Cardiac fibroblast (primary cell): ENCODE measurements around the gene DHRS13.

ENCODE experiments used
- DNase-seq, 2 donors: peaks; one replicate each; pipeline versions ENCODE4 v3.0.0 to v3.0.0-alpha.2; 2010; ENCODE audit warnings: low read depth in 2 of 2
- H3K4me3 ChIP-seq, 2 donors: replicated peaks in 1 of 2; 1 replicate in 1 of 2; 2 replicates in 1 of 2; pipeline ENCODE4 v1.5.1; 2011; ENCODE audit warnings: low read depth in 2 of 2, low read length in 2 of 2, mild to moderate bottlenecking in 2 of 2, moderate library complexity in 1 of 2
- CTCF ChIP-seq: IDR thresholded peaks from one replicate; pipeline ENCODE4 v1.5.1; 2011; ENCODE audit warnings: low read depth, mild to moderate bottlenecking, low read length, inconsistent platforms

The DHRS13 gene

DNA sequence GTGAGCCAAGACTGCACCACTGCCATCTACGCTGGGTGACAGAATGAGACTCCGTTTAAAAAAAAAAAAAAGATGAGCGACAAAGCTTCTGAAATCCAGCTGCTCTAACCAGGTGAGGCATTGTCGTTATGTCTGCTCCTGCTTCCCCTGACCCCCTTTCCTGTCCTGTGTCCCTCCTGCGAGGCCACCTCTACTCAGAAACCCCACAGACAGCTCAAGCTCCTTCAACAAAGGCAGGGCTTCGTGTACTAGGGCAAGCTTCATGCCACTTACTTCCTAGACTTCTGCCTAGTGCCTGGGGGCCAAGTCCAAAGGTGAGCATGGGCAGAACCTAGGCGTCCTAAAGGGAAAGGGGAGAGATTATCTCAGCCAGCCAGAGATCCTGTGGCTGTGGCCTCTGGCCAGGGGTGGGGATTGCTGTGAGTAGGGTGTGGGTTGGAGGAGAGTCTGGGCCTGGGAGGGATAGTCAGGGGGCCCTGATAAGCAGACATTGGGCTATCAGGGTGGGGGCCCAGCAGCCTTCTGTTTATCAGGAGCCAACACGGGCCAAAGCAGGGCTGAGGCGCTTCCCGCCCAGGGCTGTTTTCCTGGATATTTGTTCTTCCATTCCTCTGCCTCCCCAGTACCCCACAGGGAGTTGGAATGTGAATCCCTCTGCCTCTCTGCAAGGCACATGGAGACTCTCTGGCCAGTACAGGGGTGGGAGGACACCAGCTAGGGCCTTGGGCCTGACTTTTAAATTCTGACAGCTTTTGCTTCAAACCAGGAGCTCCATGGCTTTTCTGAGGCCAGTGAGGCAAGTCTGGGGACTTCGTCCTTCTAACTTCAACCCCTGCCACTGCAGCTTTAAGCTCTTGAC, 37.7 kb downstream of the DHRS13 start:
- DNase-seq: no peak
- TF ChIP-seq CTCF: no peak

GRCh38 chr17:28863953-28864352, 38.9 kb downstream of the DHRS13 start:
- no peak overlapping the region for H3K4me3 ChIP-seq
- TF ChIP-seq CTCF: no peak
- no peak for DNase-seq

More for the DNA sequence above, 37.7 kb downstream of the DHRS13 start:
- no peak overlapping the region for H3K4me3 ChIP-seq

DNA sequence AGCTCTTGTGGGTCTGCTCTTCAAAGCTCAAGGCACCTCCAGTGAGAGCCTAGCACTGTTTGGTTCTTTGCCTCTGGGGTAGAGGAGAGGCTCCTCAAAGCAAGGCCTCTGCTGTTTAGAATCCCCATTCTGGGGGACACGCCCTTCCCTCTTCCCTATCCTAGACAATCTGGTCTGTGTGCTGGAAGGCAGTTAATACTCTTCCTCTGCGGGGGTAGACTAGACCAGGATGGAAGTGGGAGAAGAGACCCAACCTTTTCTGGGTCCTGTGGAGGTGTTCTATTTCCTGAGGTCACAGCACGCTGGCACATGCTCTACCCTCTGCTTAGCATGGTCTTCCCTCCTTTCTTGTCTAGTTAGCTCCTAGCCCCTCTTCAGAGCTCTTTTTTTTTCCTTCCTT, 40.3 kb downstream of the DHRS13 start:
- DNase-seq: no peak
- TF ChIP-seq CTCF: no peak
- H3K4me3 ChIP-seq: no peak overlapping the region

- DNase-seq: no peak
- no peak for TF ChIP-seq CTCF
- H3K4me3 ChIP-seq: no peak overlapping the region
Measured at GRCh38 chr17:28861393-28862203, 41.3 kb downstream of the DHRS13 start.

GRCh38 chr17:28860363-28860808, 42.5 kb downstream of the DHRS13 start:
- TF ChIP-seq CTCF: no peak

DNA sequence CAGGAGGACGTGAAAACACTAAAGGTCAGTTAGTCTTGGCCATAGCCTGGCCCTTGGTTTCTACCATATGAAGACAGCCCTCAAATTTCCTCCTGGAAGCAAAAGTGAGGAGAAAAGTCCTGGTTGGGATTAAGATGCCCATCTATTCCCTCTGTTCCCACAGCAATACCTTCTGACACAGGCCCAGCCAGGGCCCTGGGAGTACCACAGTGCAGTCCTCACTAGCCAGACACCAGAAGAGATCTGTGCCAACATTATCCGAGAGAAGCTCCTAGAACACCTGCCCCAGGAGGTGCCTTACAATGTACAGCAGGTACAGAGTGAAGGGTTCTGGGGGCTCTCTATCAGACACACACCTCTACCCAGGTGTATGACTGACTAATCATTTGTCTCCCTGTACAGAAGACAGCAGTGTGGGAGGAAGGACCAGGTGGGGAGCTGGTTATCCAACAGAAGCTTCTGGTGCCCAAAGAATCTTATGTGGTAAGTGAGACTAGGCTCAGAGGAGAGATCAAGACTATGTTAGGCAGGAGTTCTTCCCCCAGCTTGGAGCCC, 44.0 kb downstream of the DHRS13 start:
- DNase-seq: no peak
- TF ChIP-seq CTCF: no peak
- H3K4me3 ChIP-seq: no peak overlapping the region

More at GRCh38 chr17:28860363-28860808, 42.5 kb downstream of the DHRS13 start:
- no peak overlapping the region for H3K4me3 ChIP-seq
- DNase-seq: no peak
